ENCODE results near the gene CCT7.

DNA sequence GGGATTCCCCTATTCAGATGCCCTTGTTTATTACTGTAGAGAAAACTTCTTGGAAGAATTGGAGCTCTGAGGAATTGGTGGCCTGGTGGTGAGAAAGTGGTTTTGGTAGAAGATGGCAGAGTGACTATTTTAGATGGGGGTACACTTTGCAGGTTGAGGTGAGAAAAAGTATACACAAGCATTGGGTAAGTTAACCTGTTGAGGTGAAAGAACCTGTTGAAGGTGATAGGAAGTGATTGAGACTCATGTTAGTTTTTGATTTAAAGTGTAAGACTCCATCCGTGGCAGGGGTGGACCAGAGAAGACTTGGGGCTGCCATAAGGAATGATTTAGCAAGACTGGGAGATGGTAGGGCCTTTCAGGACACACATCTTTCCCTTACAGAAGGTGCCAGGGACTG is 3.1 kb downstream of the CCT7 start:
- TF ChIP-seq, protein P1, sequence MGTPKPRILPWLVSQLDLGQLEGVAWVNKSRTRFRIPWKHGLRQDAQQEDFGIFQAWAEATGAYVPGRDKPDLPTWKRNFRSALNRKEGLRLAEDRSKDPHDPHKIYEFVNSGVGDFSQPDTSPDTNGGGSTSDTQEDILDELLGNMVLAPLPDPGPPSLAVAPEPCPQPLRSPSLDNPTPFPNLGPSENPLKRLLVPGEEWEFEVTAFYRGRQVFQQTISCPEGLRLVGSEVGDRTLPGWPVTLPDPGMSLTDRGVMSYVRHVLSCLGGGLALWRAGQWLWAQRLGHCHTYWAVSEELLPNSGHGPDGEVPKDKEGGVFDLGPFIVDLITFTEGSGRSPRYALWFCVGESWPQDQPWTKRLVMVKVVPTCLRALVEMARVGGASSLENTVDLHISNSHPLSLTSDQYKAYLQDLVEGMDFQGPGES (IDR thresholded peaks at IDR 0.05; ENCODE audit: low read depth, low read length), result no peak
- TF ChIP-seq MAX (IDR thresholded peaks at IDR 0.05; ENCODE audit: low read depth) (no peak), CTCF (IDR thresholded peaks at IDR 0.05) (no peak), EZH2phosphoT487 (IDR thresholded peaks at IDR 0.05; ENCODE audit: borderline replicate concordance, low read depth) (no peak)
- TF ChIP-seq, protein P2, sequence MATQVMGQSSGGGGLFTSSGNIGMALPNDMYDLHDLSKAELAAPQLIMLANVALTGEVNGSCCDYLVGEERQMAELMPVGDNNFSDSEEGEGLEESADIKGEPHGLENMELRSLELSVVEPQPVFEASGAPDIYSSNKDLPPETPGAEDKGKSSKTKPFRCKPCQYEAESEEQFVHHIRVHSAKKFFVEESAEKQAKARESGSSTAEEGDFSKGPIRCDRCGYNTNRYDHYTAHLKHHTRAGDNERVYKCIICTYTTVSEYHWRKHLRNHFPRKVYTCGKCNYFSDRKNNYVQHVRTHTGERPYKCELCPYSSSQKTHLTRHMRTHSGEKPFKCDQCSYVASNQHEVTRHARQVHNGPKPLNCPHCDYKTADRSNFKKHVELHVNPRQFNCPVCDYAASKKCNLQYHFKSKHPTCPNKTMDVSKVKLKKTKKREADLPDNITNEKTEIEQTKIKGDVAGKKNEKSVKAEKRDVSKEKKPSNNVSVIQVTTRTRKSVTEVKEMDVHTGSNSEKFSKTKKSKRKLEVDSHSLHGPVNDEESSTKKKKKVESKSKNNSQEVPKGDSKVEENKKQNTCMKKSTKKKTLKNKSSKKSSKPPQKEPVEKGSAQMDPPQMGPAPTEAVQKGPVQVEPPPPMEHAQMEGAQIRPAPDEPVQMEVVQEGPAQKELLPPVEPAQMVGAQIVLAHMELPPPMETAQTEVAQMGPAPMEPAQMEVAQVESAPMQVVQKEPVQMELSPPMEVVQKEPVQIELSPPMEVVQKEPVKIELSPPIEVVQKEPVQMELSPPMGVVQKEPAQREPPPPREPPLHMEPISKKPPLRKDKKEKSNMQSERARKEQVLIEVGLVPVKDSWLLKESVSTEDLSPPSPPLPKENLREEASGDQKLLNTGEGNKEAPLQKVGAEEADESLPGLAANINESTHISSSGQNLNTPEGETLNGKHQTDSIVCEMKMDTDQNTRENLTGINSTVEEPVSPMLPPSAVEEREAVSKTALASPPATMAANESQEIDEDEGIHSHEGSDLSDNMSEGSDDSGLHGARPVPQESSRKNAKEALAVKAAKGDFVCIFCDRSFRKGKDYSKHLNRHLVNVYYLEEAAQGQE (IDR thresholded peaks at IDR 0.05; ENCODE audit: low read depth, low read length), result no peak
